Choroid plexus epithelial cell (primary cell): ENCODE results near the gene PLB1.
A peak's percentile ranks its signal among the peaks of the same experiment; 100 is the strongest.

Source experiments
- DNase-seq: peaks from one replicate; pipeline ENCODE4 v3.0.0-alpha.2; 2010; ENCODE audit warnings: low read depth
- H3K4me3 ChIP-seq: 2 replicates; pipeline ENCODE4 v1.5.1; 2011; ENCODE audit warnings: low read depth, mild to moderate bottlenecking, control low read depth, low read length, moderate library complexity
- TF ChIP-seq, protein P1 (sequence below): conservative IDR thresholded peaks from 2 replicates; pipeline ENCODE4 v1.5.1; 2011; ENCODE audit warnings: low read depth, mild to moderate bottlenecking, control low read depth, inconsistent platforms, low read length, moderate library complexity

Gene PLB1

GRCh38 chr2:28631514-28632206, 135.8 kb downstream of the PLB1 start:
- TF ChIP-seq, protein P1, sequence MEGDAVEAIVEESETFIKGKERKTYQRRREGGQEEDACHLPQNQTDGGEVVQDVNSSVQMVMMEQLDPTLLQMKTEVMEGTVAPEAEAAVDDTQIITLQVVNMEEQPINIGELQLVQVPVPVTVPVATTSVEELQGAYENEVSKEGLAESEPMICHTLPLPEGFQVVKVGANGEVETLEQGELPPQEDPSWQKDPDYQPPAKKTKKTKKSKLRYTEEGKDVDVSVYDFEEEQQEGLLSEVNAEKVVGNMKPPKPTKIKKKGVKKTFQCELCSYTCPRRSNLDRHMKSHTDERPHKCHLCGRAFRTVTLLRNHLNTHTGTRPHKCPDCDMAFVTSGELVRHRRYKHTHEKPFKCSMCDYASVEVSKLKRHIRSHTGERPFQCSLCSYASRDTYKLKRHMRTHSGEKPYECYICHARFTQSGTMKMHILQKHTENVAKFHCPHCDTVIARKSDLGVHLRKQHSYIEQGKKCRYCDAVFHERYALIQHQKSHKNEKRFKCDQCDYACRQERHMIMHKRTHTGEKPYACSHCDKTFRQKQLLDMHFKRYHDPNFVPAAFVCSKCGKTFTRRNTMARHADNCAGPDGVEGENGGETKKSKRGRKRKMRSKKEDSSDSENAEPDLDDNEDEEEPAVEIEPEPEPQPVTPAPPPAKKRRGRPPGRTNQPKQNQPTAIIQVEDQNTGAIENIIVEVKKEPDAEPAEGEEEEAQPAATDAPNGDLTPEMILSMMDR: no peak
- no peak for DNase-seq
- H3K4me3 ChIP-seq: no peak overlapping the region

DNA sequence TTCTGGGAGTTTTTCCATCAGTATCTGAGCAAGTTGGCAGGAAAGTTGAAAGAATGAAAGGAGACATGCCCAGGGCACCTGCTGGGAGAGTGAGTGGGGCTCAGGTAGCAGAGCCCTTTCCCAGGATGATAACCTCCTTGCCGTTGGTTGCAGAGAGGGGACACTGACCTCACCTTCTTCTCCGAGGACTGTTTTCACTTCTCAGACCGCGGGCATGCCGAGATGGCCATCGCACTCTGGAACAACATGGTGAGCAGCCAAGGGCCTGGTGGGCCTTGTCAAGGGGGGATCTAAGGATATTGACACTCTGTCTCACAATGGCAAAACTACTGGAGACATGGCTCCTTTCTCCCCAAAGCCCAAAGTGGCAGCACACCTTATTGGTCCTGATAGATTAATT, 136.9 kb downstream of the PLB1 start:
- no peak overlapping the region for H3K4me3 ChIP-seq
- TF ChIP-seq, protein P1: no peak
- DNase-seq: no peak

DNA sequence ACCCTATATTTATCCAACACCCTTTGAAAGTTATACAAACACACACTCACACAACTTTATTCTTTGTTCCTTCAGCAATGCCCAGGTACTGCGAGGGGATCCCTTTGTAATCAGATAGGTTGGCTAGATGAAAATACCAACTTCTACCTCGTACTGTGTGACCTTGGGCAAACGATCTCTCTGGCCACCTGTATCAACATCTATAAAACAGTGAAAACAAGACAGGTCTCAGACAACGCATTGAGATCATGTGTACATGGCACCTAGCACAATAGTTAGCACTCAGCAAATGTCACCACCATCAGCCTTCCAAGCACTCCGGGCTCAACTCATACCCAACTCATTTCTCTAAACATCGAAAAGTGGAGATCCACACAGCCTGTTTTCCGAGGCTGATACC, 137.3 kb downstream of the PLB1 start:
- no peak overlapping the region for H3K4me3 ChIP-seq
- TF ChIP-seq, protein P1: no peak
- DNase-seq: no peak

GRCh38 chr2:28633746-28634145, 137.9 kb downstream of the PLB1 start:
- H3K4me3 ChIP-seq: no peak overlapping the region
- peak; percentile 95 for DNase-seq
- TF ChIP-seq, protein P1: no peak

DNA sequence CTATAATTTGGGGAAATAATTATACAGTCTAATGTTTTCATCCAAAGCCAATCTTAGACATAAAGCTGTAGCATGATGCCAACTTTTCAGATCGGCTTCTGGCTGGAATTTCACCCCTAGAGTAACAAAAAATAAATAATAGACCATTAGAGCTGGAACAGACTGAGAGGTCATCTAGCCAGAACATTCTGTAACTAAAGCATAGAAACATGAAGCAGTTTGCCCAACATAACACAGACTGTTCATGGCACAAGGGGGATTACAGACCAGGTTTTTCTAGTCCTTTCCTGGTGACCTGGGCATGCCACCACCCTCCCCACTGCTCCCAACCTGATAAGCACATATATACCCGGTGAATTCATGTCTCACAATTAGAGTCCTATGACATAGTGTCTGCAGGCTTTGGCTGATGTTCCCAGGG, 139.3 kb downstream of the PLB1 start:
- TF ChIP-seq, protein P1: no peak
- DNase-seq: peak; percentile 91
- no peak overlapping the region for H3K4me3 ChIP-seq

GRCh38 chr2:28636491-28636890, 140.6 kb downstream of the PLB1 start:
- no peak for DNase-seq
- H3K4me3 ChIP-seq: no peak overlapping the region
- TF ChIP-seq, protein P1: no peak
